Measurements from ENCODE around the gene NENF. TPM values are rescaled to one million over a fixed set of nuclear protein-coding genes. Genes with fewer than 3 reads are reported as not detected.
"Not testable (repeated sequence)": the region's sequence is repeated elsewhere in the genome, so short reads cannot be mapped to it uniquely, and the experiment has no call there.

The NENF gene
- total RNA-seq, result 10 to 100 TPM; 36.9 to 40.7 TPM

GRCh38 chr1:212432661-212433576 is at the start of gene NENF:
NENF (plus strand) TSS chr1:212432920; CDS start chr1:212432944, 24 bp downstream.
- no peaks in the 10 kb centered on the region for H3K36me3 Mint-ChIP-seq (ENCODE audit: insufficient read depth in 2 of 2)
- H3K9me3 Mint-ChIP-seq, result no peaks in the 10 kb centered on the region
- H3K27me3 Mint-ChIP-seq (ENCODE audit: low read depth), result no peaks in the 10 kb centered on the region
- DNase-seq, result peak; percentile 86 to 90
- peak within 1 kb of the TSS; percentile 82 to 83 for H3K4me3 Mint-ChIP-seq
- peak; percentile 100 for ATAC-seq (replicated peaks in 1 of 2)
- peaks cover 34% of the 10 kb centered on the region for H3K4me1 Mint-ChIP-seq (ENCODE audit: low read depth)
- H3K27ac Mint-ChIP-seq, result peak within 1 kb of the TSS; percentile 82

DNA sequence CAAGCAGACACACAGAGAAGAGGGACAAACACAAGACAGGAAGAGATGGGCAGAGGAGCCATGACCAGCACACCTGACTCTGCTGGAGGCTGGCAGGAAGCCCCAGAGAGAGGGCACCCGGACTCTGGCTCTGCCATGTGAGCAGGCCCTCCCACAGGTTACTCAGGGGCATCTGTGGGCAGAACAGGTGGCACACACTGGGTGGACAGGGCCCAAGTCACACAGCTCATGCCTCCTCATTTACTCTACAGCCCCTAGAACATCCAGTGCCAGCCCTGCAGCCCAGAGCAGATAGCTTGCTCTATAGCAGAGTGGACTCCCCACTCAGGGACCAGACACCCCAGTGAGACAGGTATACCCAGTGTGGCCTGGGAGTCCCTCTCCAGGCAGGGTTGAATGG is 46.7 kb upstream of the NENF start:
- no peaks in the 10 kb centered on the region for H3K27me3 Mint-ChIP-seq (ENCODE audit: low read depth)
- ATAC-seq (replicated peaks in 1 of 2) (no peak), DNase-seq (no peak)
- no peak overlapping the region for H3K4me3 Mint-ChIP-seq
- peaks cover 2% of the 10 kb centered on the region in 2 donors for H3K9me3 Mint-ChIP-seq
- H3K27ac Mint-ChIP-seq, result no peak overlapping the region
- H3K36me3 Mint-ChIP-seq (ENCODE audit: insufficient read depth in 2 of 2), result peaks cover 9 to 26% of the 10 kb centered on the region in 2 donors
- H3K4me1 Mint-ChIP-seq (ENCODE audit: low read depth), result no peaks in the 10 kb centered on the region

DNA sequence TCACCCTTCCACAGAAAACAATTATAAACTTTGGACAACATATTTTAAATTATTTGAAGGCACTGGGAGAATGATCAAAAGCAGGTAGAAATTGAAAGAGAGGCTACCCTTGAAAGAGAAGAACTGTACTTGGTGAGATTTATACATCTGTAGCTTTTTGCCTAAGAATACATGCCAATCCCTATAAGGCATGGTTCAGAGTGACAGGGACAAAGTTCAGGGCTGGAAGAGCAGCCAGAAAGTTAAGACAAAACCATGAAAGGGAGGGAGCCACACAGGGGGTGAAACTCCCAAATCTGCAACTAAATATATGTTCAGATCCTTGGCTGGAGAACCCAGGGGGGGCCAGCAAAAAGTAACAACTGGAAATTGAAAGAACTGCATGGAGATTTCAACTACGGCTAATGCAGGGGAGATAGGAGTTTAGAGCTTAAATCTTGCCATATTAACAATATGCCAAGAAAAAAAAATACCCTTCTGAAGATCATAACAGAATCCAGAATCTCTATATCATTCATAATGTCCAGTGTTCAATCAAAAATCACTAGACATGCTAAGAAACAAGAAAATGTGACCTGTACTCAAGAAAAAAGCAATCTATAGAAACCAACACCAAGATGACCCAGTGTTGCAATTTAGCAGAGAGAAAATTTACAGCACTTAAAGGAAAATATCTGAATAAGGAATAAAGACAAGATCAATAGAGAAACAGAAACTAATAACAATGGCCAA is 43.6 kb upstream of the NENF start:
- ATAC-seq (replicated peaks in 1 of 2) (no peak), DNase-seq (no peak)
- Mint-ChIP-seq H3K36me3 (ENCODE audit: insufficient read depth in 2 of 2) (peaks cover 16 to 38% of the 10 kb centered on the region in 2 donors), H3K27me3 (ENCODE audit: low read depth) (no peaks in the 10 kb centered on the region), H3K4me1 (ENCODE audit: low read depth) (no peaks in the 10 kb centered on the region), H3K27ac (peak overlapping the region; percentile 80), H3K4me3 (no peak overlapping the region), H3K9me3 (peaks cover 4 to 5% of the 10 kb centered on the region in 2 donors)

DNA sequence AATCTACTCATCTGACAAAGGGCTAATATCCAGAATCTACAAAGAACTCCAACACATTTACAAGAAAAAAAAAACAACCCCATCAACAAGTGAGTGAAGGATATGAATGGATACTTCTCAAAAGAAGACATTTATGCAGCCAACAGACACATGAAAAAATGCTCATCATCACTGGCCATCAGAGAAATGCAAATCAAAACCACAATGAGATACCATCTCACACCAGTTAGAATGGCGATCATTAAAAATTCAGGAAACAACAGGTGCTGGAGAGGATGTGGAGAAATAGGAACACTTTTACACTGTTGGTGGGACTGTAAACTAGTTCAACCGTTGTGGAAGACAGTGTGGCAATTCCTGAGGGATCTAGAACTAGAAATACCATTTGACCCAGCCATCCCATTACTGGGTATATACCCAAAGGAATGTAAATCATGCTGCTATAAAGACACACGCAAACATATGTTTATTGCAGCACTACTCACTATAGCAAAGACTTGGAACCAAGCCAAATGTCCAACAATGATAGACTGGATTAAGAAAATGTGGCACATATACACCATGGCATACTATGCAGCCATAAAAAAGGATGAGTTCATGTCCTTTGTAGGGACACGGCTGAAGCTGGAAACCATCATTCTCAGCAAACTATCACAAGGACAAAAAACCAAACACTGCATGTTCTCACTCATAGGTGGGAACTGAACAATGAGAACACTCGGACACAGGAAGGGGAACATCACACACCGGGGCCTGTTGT is 36.9 kb upstream of the NENF start:
- H3K4me3 Mint-ChIP-seq; H3K9me3 Mint-ChIP-seq; H3K27me3 Mint-ChIP-seq (ENCODE audit: low read depth); H3K4me1 Mint-ChIP-seq (ENCODE audit: low read depth); ATAC-seq (replicated peaks in 1 of 2); H3K27ac Mint-ChIP-seq; DNase-seq: not testable (repeated sequence)
- H3K36me3 Mint-ChIP-seq (ENCODE audit: insufficient read depth in 2 of 2), result peaks cover 24 to 45% of the 10 kb centered on the region in 2 donors

DNA sequence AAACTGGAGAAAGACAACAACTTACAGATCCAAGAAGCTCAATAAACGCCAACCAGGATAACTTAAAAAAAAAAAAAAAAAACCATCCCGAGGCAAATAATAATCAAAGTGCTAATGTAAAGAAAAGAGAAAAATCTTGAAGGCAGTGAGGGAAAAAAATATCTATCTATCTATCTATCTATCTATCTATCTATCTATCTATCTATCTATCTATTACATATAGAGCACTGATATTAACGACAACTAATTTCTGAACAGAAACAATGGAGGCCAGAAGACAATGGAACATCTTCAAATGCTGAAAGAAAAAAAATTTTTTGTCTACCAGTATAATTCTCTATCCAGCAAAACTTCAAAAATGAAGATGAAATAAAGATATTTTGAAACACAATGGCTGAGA is 36.1 kb upstream of the NENF start:
- peaks cover under 1 to 5% of the 10 kb centered on the region in 2 donors for H3K9me3 Mint-ChIP-seq
- DNase-seq (no peak), ATAC-seq (replicated peaks in 1 of 2) (no peak)
- peaks cover 21 to 38% of the 10 kb centered on the region in 2 donors for H3K36me3 Mint-ChIP-seq (ENCODE audit: insufficient read depth in 2 of 2)
- H3K27ac Mint-ChIP-seq, result no peak overlapping the region
- no peaks in the 10 kb centered on the region for H3K27me3 Mint-ChIP-seq (ENCODE audit: low read depth)
- no peak overlapping the region for H3K4me3 Mint-ChIP-seq
- H3K4me1 Mint-ChIP-seq (ENCODE audit: low read depth), result no peaks in the 10 kb centered on the region

- ATAC-seq (replicated peaks in 1 of 2), result no peak
- H3K36me3 Mint-ChIP-seq (ENCODE audit: insufficient read depth in 2 of 2), result peaks cover 21 to 38% of the 10 kb centered on the region in 2 donors
Observed at GRCh38 chr1:212397171-212397570, 35.5 kb upstream of the NENF start.

GRCh38 chr1:212401042-212401441 is 31.7 kb upstream of the NENF start:
- ATAC-seq (replicated peaks in 1 of 2), result no peak
- peaks cover 21% of the 10 kb centered on the region for H3K4me1 Mint-ChIP-seq (ENCODE audit: low read depth)
- no peak overlapping the region for H3K27ac Mint-ChIP-seq

More at GRCh38 chr1:212397171-212397570, 35.5 kb upstream of the NENF start:
- Mint-ChIP-seq H3K4me3 (no peak overlapping the region), H3K4me1 (ENCODE audit: low read depth) (peaks cover 4% of the 10 kb centered on the region), H3K27me3 (ENCODE audit: low read depth) (no peaks in the 10 kb centered on the region), H3K9me3 (peaks cover 0 to 5% of the 10 kb centered on the region in 2 donors), H3K27ac (no peak overlapping the region)
- no peak for DNase-seq

GRCh38 chr1:212401838-212402582 is 30.7 kb upstream of the NENF start:
- DNase-seq, result no peak
- no peak for ATAC-seq (replicated peaks in 1 of 2)
- Mint-ChIP-seq H3K36me3 (ENCODE audit: insufficient read depth in 2 of 2) (peaks cover 9 to 24% of the 10 kb centered on the region in 2 donors), H3K9me3 (peaks cover 0 to 2% of the 10 kb centered on the region in 2 donors), H3K27me3 (ENCODE audit: low read depth) (no peaks in the 10 kb centered on the region), H3K4me1 (ENCODE audit: low read depth) (peaks cover 21% of the 10 kb centered on the region), H3K27ac (peak overlapping the region; percentile 36), H3K4me3 (no peak overlapping the region)

More at GRCh38 chr1:212401042-212401441, 31.7 kb upstream of the NENF start:
- Mint-ChIP-seq H3K36me3 (ENCODE audit: insufficient read depth in 2 of 2) (peaks cover 12 to 34% of the 10 kb centered on the region in 2 donors), H3K9me3 (peaks cover 0 to 3% of the 10 kb centered on the region in 2 donors), H3K4me3 (no peak overlapping the region), H3K27me3 (ENCODE audit: low read depth) (no peaks in the 10 kb centered on the region)
- no peak for DNase-seq

DNA sequence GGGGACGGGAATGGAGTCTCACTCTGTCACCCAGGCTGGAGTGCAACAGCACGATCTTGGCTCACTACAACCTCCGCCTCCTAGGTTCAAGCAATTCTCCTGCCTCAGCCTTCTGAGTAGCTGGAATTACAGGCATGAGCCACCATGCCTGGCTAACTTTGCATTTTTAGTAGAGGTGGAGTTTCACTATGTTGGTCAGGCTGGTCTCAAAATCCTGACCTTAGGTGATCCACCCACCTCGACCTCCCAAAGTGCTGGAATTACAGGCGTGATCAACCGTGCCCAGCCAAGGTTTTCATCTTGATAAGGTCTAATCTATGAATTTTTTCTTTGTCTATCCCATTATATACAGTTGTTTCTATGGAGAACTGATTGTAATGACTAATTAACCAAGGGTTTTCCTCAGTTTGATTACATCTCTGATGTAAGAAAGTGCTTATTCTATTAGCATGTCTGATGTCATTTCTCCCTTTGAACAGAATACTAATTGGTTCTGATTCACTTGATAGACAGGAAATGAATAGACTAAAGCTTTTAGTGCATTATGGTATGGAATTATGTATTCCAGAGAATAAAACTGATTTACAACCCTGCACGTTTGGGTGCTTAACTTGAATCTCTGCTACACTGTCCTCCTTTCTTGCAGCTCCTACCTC is 29.9 kb upstream of the NENF start:
- Mint-ChIP-seq H3K4me3 (no peak overlapping the region), H3K9me3 (no peaks in the 10 kb centered on the region), H3K4me1 (ENCODE audit: low read depth) (peaks cover 21% of the 10 kb centered on the region), H3K36me3 (ENCODE audit: insufficient read depth in 2 of 2) (peaks cover 7 to 19% of the 10 kb centered on the region in 2 donors), H3K27me3 (ENCODE audit: low read depth) (no peaks in the 10 kb centered on the region), H3K27ac (no peak overlapping the region)
- DNase-seq (no peak), ATAC-seq (replicated peaks in 1 of 2) (no peak)

DNA sequence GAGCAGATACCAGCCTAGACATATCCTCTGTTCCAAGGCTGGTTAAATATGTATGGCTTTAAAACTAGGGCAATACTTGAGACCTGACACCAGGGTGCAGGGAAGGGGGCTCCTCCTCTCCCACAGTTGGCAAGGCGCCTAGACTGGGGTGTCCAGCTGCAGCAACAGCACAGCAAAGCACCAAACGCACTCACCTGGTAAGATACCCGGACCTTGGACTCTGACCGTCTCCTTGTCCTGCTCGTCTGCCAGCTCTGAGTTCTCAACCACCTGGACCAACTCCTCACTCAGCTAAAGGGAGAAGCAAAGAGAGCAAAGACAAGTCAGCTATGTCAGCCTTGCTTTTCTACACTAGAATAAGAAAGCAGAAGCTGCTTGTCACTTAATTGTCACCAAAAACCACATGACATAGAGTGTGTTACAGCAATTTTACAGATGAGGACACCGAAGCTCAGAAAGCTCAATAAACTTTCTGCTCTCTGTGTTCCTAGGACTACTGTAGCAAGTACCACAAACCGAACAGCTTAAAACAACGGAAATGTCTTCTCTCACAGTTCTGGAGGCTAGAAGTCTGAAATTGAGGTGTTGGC is 22.4 kb upstream of the NENF start:
- no peak overlapping the region for H3K4me3 Mint-ChIP-seq
- peaks cover 11 to 14% of the 10 kb centered on the region in 2 donors for H3K36me3 Mint-ChIP-seq (ENCODE audit: insufficient read depth in 2 of 2)
- DNase-seq, result no peak
- no peaks in the 10 kb centered on the region for H3K9me3 Mint-ChIP-seq
- no peaks in the 10 kb centered on the region for H3K27me3 Mint-ChIP-seq (ENCODE audit: low read depth)
- H3K27ac Mint-ChIP-seq, result no peak overlapping the region
- ATAC-seq (replicated peaks in 1 of 2), result no peak
- H3K4me1 Mint-ChIP-seq (ENCODE audit: low read depth), result peaks cover 23% of the 10 kb centered on the region

GRCh38 chr1:212412374-212412773 is 20.3 kb upstream of the NENF start:
- H3K4me1 Mint-ChIP-seq (ENCODE audit: low read depth), result peaks cover 29% of the 10 kb centered on the region
- peaks cover 11 to 14% of the 10 kb centered on the region in 2 donors for H3K36me3 Mint-ChIP-seq (ENCODE audit: insufficient read depth in 2 of 2)
- H3K9me3 Mint-ChIP-seq, result no peaks in the 10 kb centered on the region
- no peak for ATAC-seq (replicated peaks in 1 of 2)
- no peak for DNase-seq
- no peak overlapping the region for H3K4me3 Mint-ChIP-seq
- H3K27ac Mint-ChIP-seq, result no peak overlapping the region
- no peaks in the 10 kb centered on the region for H3K27me3 Mint-ChIP-seq (ENCODE audit: low read depth)

All from activated T-cell treated with anti-CD3 and anti-CD28 coated beads, Interleukin-2, amount 50 U/mL, for 72 hours (primary cell).